Natural killer cell (primary cell): ENCODE data around the gene DLG3. TPM values are rescaled to one million over a fixed set of nuclear protein-coding genes. Genes with fewer than 3 reads are reported as not detected.

ENCODE experiments used
- ATAC-seq, 3 donors: fragments of 150-1000 bp in 2 of 3; fragments of 200-7000 bp in 1 of 3; cut with Tn5 transposase; 1 replicate in 1 of 3; 2 replicates in 2 of 3; pipeline ENCODE4 v1.10.0; 2021; ENCODE audit warnings: mild to moderate bottlenecking in 2 of 3, moderate library complexity in 2 of 3
- DNase-seq, 2 donors: peaks; one replicate each; pipeline versions ENCODE4 v3.0.0 to v3.0.0-alpha.2; 2013 to 2021; ENCODE audit warnings: mixed read lengths in 1 of 2
- H3K27ac ChIP-seq: one replicate; pipeline ENCODE4 v1.5.1; 2013; ENCODE audit warnings: mild to moderate bottlenecking, low read length
- H3K27me3 ChIP-seq: one replicate; pipeline ENCODE4 v1.6.1; 2013; ENCODE audit warnings: low read length; ENCODE audit not compliant: control insufficient read depth, insufficient read depth
- H3K36me3 ChIP-seq: one replicate; pipeline ENCODE4 v1.6.1; 2013; ENCODE audit warnings: low read length; ENCODE audit not compliant: control insufficient read depth, insufficient read depth
- H3K4me1 ChIP-seq: one replicate; pipeline ENCODE4 v1.6.1; 2013; ENCODE audit warnings: low read length; ENCODE audit not compliant: control insufficient read depth, insufficient read depth
- H3K4me3 ChIP-seq: one replicate; pipeline ENCODE4 v1.5.1; 2013; ENCODE audit warnings: low read length
- H3K9me3 ChIP-seq: one replicate; pipeline ENCODE4 v1.6.1; 2013; ENCODE audit warnings: low read length; ENCODE audit not compliant: control insufficient read depth, insufficient read depth
- H3K27ac Mint-ChIP-seq, 2 donors: one replicate each; pipeline ENCODE4 v1.8.0; 2022; ENCODE audit warnings: mild to moderate bottlenecking in 2 of 2, mixed read lengths in 2 of 2, moderate library complexity in 1 of 2
- H3K27me3 Mint-ChIP-seq, 2 donors: one replicate each; pipeline ENCODE4 v1.8.0; 2022; ENCODE audit warnings: low read depth in 2 of 2, mixed read lengths in 2 of 2
- H3K36me3 Mint-ChIP-seq: one replicate; pipeline ENCODE4 v1.8.0; 2022; ENCODE audit warnings: mixed read lengths
- H3K4me1 Mint-ChIP-seq, 2 donors: one replicate each; pipeline ENCODE4 v1.8.0; 2022; ENCODE audit warnings: mixed read lengths in 2 of 2
- H3K4me3 Mint-ChIP-seq: one replicate; pipeline ENCODE4 v1.8.0; 2022; ENCODE audit warnings: mild to moderate bottlenecking, moderate library complexity, mixed read lengths
- H3K9me3 Mint-ChIP-seq, 2 donors: one replicate each; pipeline ENCODE4 v1.8.0; 2022; ENCODE audit warnings: mixed read lengths in 2 of 2
- CTCF ChIP-seq: fragments of 200-600 bp; IDR thresholded peaks from one replicate; pipeline ENCODE4 v1.8.0; 2022; ENCODE audit warnings: antibody characterized with exemption
- WGBS: methylation state at CpG from one replicate; pipeline ENCODE4 v1.1.7; 2013; ENCODE audit warnings: missing lambda C conversion rate; ENCODE audit not compliant: insufficient coverage; 5-methylcytosine and 5-hydroxymethylcytosine counted together
- intact Hi-C: fragments of 100-400 bp; cut with micrococcal nuclease; formaldehyde crosslinking; loops from one replicate; pipeline ENCODE4 v1.14.2; 2022
- total RNA-seq, 4 donors: library from RNA; stranded (reverse); fragments of 120-200 nt in 1 of 4; gene quantifications; one replicate each; pipeline versions ENCODE4 v1.2.3 to v1.2.4, GENCODE V29; 2013 to 2022

The DLG3 gene
- total RNA-seq, 3 donors from 2014 or later (not counting 1 experiment from before 2014, with no cell fraction given): 13.6 to 17.6 (median 15.9) TPM

- Mint-ChIP-seq H3K36me3 (no peaks in the 10 kb centered on the region), H3K4me1 (peaks cover 24 to 50% of the 10 kb centered on the region in 2 donors), H3K27ac (peak overlapping the region; percentile 76 to 91), H3K27me3 (no peaks in the 10 kb centered on the region), H3K4me3 (peak overlapping the region; percentile 89), H3K9me3 (no peaks in the 10 kb centered on the region)
- Histone ChIP-seq H3K9me3 (no peaks in the 10 kb centered on the region), H3K4me1 (peaks cover 37% of the 10 kb centered on the region), H3K27ac (peak overlapping the region; percentile 71), H3K36me3 (peaks cover 3% of the 10 kb centered on the region), H3K27me3 (no peaks in the 10 kb centered on the region), H3K4me3 (peak overlapping the region; percentile 47)
- peak; percentile 49 to 83 for DNase-seq
- 0% methylated on average over 47 of the region's 48 CpGs for WGBS
- peak; percentile 68 for TF ChIP-seq CTCF
- peak; percentile 64 to 79 (median 73) for ATAC-seq
- intact Hi-C loops: loop anchor here (10.0 kb wide), 1 partner anchor 210 kb away; no protein-coding TSS in a partner anchor
Measured at GRCh38 chrX:70454441-70455365, 10.1 kb downstream of the DLG3 start.

- no peaks in the 10 kb centered on the region for H3K36me3 Mint-ChIP-seq
- H3K27me3 Mint-ChIP-seq: no peaks in the 10 kb centered on the region
- no peaks in the 10 kb centered on the region for H3K9me3 Mint-ChIP-seq
- intact Hi-C loops: loop anchor here (10.0 kb wide), 1 partner anchor 209 kb away; no protein-coding TSS in a partner anchor
- Histone ChIP-seq H3K27ac (peak overlapping the region; percentile 71), H3K27me3 (no peaks in the 10 kb centered on the region), H3K4me3 (peak overlapping the region; percentile 47), H3K36me3 (peaks cover 3% of the 10 kb centered on the region), H3K4me1 (peaks cover 37% of the 10 kb centered on the region), H3K9me3 (no peaks in the 10 kb centered on the region)
- peak overlapping the region; percentile 89 for H3K4me3 Mint-ChIP-seq
- peaks cover 24 to 50% of the 10 kb centered on the region in 2 donors for H3K4me1 Mint-ChIP-seq
- 3% methylated on average over 19 of the region's 32 CpGs for WGBS
- no peak for TF ChIP-seq CTCF
- peak overlapping the region; percentile 57 to 91 for H3K27ac Mint-ChIP-seq
- DNase-seq (peak in 1 of 2 donors; percentile 21), ATAC-seq (no peak)
Measured at GRCh38 chrX:70455366-70456202, 10.9 kb downstream of the DLG3 start.

- H3K27ac ChIP-seq: no peak overlapping the region
- peaks cover 3% of the 10 kb centered on the region for H3K36me3 ChIP-seq
- no peaks in the 10 kb centered on the region for H3K9me3 Mint-ChIP-seq
- ATAC-seq (no peak), DNase-seq (peak in 1 of 2 donors; percentile 26)
- H3K36me3 Mint-ChIP-seq: no peaks in the 10 kb centered on the region
- H3K4me3 Mint-ChIP-seq: peak overlapping the region; percentile 89
- no peaks in the 10 kb centered on the region for H3K9me3 ChIP-seq
- H3K27me3 ChIP-seq: no peaks in the 10 kb centered on the region
- TF ChIP-seq CTCF: no peak
- intact Hi-C loops: loop anchor here (10.0 kb wide), 1 partner anchor 209 kb away; no protein-coding TSS in a partner anchor
- H3K27me3 Mint-ChIP-seq: no peaks in the 10 kb centered on the region
- peaks cover 24 to 50% of the 10 kb centered on the region in 2 donors for H3K4me1 Mint-ChIP-seq
- peak overlapping the region; percentile 57 to 91 for H3K27ac Mint-ChIP-seq
- WGBS: 15% methylated on average over 2 of the region's 2 CpGs
- peaks cover 37% of the 10 kb centered on the region for H3K4me1 ChIP-seq
- H3K4me3 ChIP-seq: peak overlapping the region; percentile 47
Measured at GRCh38 chrX:70456256-70456655, 11.6 kb downstream of the DLG3 start.
